GM12891 (cell line): ENCODE results near the gene TAS2R4.

Experiments
- POLR2A ChIP-seq: IDR thresholded peaks from 2 replicates; pipeline ENCODE4 v1.6.1; 2011; ENCODE audit warnings: low read depth, low read length, control low read depth
- POLR2AphosphoS5 ChIP-seq: IDR thresholded peaks from 2 replicates; pipeline ENCODE4 v1.6.1; 2011; ENCODE audit warnings: low read depth, low read length, control low read depth
- POU2F2 ChIP-seq: IDR thresholded peaks from 2 replicates; pipeline ENCODE4 v1.6.1; 2011; ENCODE audit warnings: low read depth, mild to moderate bottlenecking, control low read depth, low read length, moderate library complexity
- SPI1 ChIP-seq: IDR thresholded peaks from 2 replicates; pipeline ENCODE4 v1.6.1; 2011; ENCODE audit warnings: low read depth, low read length, control low read depth
- TAF1 ChIP-seq: IDR thresholded peaks from 2 replicates; pipeline ENCODE4 v1.6.1; 2011; ENCODE audit warnings: low read depth, low read length, control low read depth

GRCh38 chr7:141788296-141788695 lies 11.8 kb downstream of the TAS2R4 start:
- TF ChIP-seq POLR2AphosphoS5: no peak
- TF ChIP-seq POLR2A: no peak
- no peak for TF ChIP-seq TAF1
- TF ChIP-seq SPI1: no peak
- TF ChIP-seq POU2F2: no peak
